HG03469 (cell line): ENCODE measurements around the gene CHADL.

Experiments used
- ATAC-seq: cut with Tn5 transposase; IDR thresholded peaks from one replicate; pipeline ENCODE4 v1.9.1; 2021; ENCODE audit warnings: mild to moderate bottlenecking, moderate library complexity, moderate number of reproducible peaks; ENCODE audit not compliant: unreplicated experiment

The CHADL gene

GRCh38 chr22:41230401-41230785 is 10.3 kb downstream of the CHADL start:
- ATAC-seq, result no peak

GRCh38 chr22:41229730-41230400 is 10.9 kb downstream of the CHADL start:
- ATAC-seq, result no peak

- ATAC-seq, result no peak
Measured at GRCh38 chr22:41229215-41229614, 11.5 kb downstream of the CHADL start.

GRCh38 chr22:41226723-41227655 is 13.7 kb downstream of the CHADL start:
- no peak for ATAC-seq

- no peak for ATAC-seq
Measured at GRCh38 chr22:41223535-41223934, 17.2 kb downstream of the CHADL start.

- ATAC-seq, result no peak
Measured at GRCh38 chr22:41222846-41223507, 17.8 kb downstream of the CHADL start.

GRCh38 chr22:41217553-41218157 is 23.1 kb downstream of the CHADL start:
- no peak for ATAC-seq

GRCh38 chr22:41216984-41217383 is 23.7 kb downstream of the CHADL start:
- ATAC-seq, result no peak

- no peak for ATAC-seq
Measured at GRCh38 chr22:41215926-41216325, 24.8 kb downstream of the CHADL start.

- ATAC-seq, result no peak
Measured at GRCh38 chr22:41215409-41215808, 25.3 kb downstream of the CHADL start.

- ATAC-seq, result no peak
Measured at GRCh38 chr22:41206719-41207118, 34.0 kb downstream of the CHADL start.

GRCh38 chr22:41204992-41205900 is 35.5 kb downstream of the CHADL start, which contains the start of gene L3MBTL2:
Gene L3MBTL2, plus strand, starts transcription at chr22:41205312. Its CDS starts 51 bp downstream, at chr22:41205363.
- peak; percentile 84 for ATAC-seq

- no peak for ATAC-seq
Measured at GRCh38 chr22:41204066-41204465, 36.7 kb downstream of the CHADL start.

GRCh38 chr22:41203118-41203517 is 37.6 kb downstream of the CHADL start:
- ATAC-seq, result no peak

GRCh38 chr22:41201141-41201540 is 39.6 kb downstream of the CHADL start:
- no peak for ATAC-seq

- ATAC-seq, result no peak
Measured at GRCh38 chr22:41198027-41198580, 42.6 kb downstream of the CHADL start.

GRCh38 chr22:41197038-41197972 is 43.4 kb downstream of the CHADL start:
- no peak for ATAC-seq

- no peak for ATAC-seq
Measured at GRCh38 chr22:41193829-41194228, 46.9 kb downstream of the CHADL start.

- no peak for ATAC-seq
Measured at GRCh38 chr22:41191467-41191866, 49.3 kb downstream of the CHADL start.
